Esophagus muscularis mucosa (tissue), 3 donors: ENCODE measurements around the gene ARFGAP1.

Experiments
- CTCF ChIP-seq, 3 experiments: fragments of 200-600 bp in 2 of 3; fragments of 450-650 bp in 1 of 3; sonication (generic) in 2 of 3; IDR thresholded peaks; one replicate each; pipeline ENCODE4 v1.5.1; 2017 to 2019; ENCODE audit warnings: antibody characterized with exemption in 3 of 3, mild to moderate bottlenecking in 2 of 3, moderate library complexity in 1 of 3
- POLR2AphosphoS5 ChIP-seq, 2 donors: sonication (generic); formaldehyde crosslinking; IDR thresholded peaks; one replicate each; pipeline ENCODE4 v1.6.1; 2017; ENCODE audit warnings: antibody characterized with exemption in 2 of 2

- TF ChIP-seq CTCF (IDR thresholded peaks at IDR 0.05) (no peak), POLR2AphosphoS5 (IDR thresholded peaks at IDR 0.05) (no peak)
Measured at GRCh38 chr20:63293456-63293855, 20.8 kb downstream of the ARFGAP1 start.
